H9 (cell line): Measurements from ENCODE around the gene AP4M1. TPM values are rescaled to one million over a fixed set of nuclear protein-coding genes. Genes with fewer than 3 reads are reported as not detected.

ENCODE experiments used
- DNase-seq: peaks from one replicate; pipeline ENCODE4 v3.0.0-alpha.2; 2017
- H2AFZ ChIP-seq: one replicate; pipeline ENCODE4 v1.6.1; 2013; ENCODE audit warnings: mild to moderate bottlenecking, low read length, control low read depth, moderate library complexity
- H2AK5ac ChIP-seq: 2 replicates; pipeline ENCODE4 v1.6.1; 2013; ENCODE audit warnings: low read length, control low read depth, mixed read lengths; ENCODE audit not compliant: insufficient read length
- H2BK120ac ChIP-seq: one replicate; pipeline ENCODE4 v1.6.1; 2013; ENCODE audit warnings: low read depth, mild to moderate bottlenecking, low read length, control low read depth, inconsistent platforms; ENCODE audit not compliant: poor library complexity, severe bottlenecking
- H2BK12ac ChIP-seq: 2 replicates; pipeline ENCODE4 v1.6.1; 2013; ENCODE audit warnings: low read length, control low read depth, mixed read lengths, low read depth; ENCODE audit not compliant: insufficient read length
- H2BK15ac ChIP-seq: 2 replicates; pipeline ENCODE4 v1.6.1; 2013; ENCODE audit warnings: low read depth, low read length, control low read depth
- H2BK20ac ChIP-seq: one replicate; pipeline ENCODE4 v1.6.1; 2013; ENCODE audit warnings: low read depth, mild to moderate bottlenecking, low read length, control low read depth, inconsistent platforms; ENCODE audit not compliant: poor library complexity, severe bottlenecking
- H2BK5ac ChIP-seq: 2 replicates; pipeline ENCODE4 v1.6.1; 2013; ENCODE audit warnings: low read length, control low read depth, mixed read lengths; ENCODE audit not compliant: insufficient read length
- H3K14ac ChIP-seq: 2 replicates; pipeline ENCODE4 v1.6.1; 2013; ENCODE audit warnings: low read length, control low read depth; ENCODE audit not compliant: insufficient read depth
- H3K18ac ChIP-seq: 2 replicates; pipeline ENCODE4 v1.6.1; 2013; ENCODE audit warnings: low read depth, mild to moderate bottlenecking, mixed read lengths, low read length, control low read depth; ENCODE audit not compliant: insufficient read length
- H3K23ac ChIP-seq: 2 replicates; pipeline ENCODE4 v1.6.1; 2013; ENCODE audit warnings: low read length, control low read depth, mixed read lengths, low read depth; ENCODE audit not compliant: insufficient read length
- H3K23me2 ChIP-seq: 2 replicates; pipeline ENCODE4 v1.6.1; 2013; ENCODE audit warnings: low read depth, mild to moderate bottlenecking, mixed read lengths, low read length, control low read depth; ENCODE audit not compliant: insufficient read length, poor library complexity, severe bottlenecking
- H3K27ac ChIP-seq: 2 replicates; pipeline ENCODE4 v1.5.1; 2013; ENCODE audit warnings: low read length, control low read depth, mixed read lengths, low read depth; ENCODE audit not compliant: insufficient read length
- H3K27me3 ChIP-seq: 2 replicates; pipeline ENCODE4 v1.6.1; 2013; ENCODE audit warnings: low read length, control low read depth, inconsistent platforms; ENCODE audit not compliant: insufficient read depth
- H3K4ac ChIP-seq: 2 replicates; pipeline ENCODE4 v1.6.1; 2013; ENCODE audit warnings: low read depth, mild to moderate bottlenecking, control low read depth, inconsistent platforms, low read length, moderate library complexity
- H3K4me1 ChIP-seq: 2 replicates; pipeline ENCODE4 v1.6.1; 2013; ENCODE audit warnings: low read length, control low read depth, inconsistent platforms; ENCODE audit not compliant: insufficient read depth
- H3K4me2 ChIP-seq: 2 replicates; pipeline ENCODE4 v1.6.1; 2013; ENCODE audit warnings: low read length, control low read depth, mixed read lengths; ENCODE audit not compliant: insufficient read length, insufficient read depth
- H3K56ac ChIP-seq: 2 replicates; pipeline ENCODE4 v1.6.1; 2013; ENCODE audit warnings: low read depth, mild to moderate bottlenecking, mixed read lengths, low read length, control low read depth; ENCODE audit not compliant: insufficient read length
- H3K79me1 ChIP-seq: 2 replicates; pipeline ENCODE4 v1.6.1; 2013; ENCODE audit warnings: low read depth, mild to moderate bottlenecking, moderate library complexity, low read length, control low read depth, inconsistent platforms; ENCODE audit not compliant: insufficient read depth, poor library complexity, severe bottlenecking
- H3K79me2 ChIP-seq: 2 replicates; pipeline ENCODE4 v1.6.1; 2013; ENCODE audit warnings: low read length, control low read depth, inconsistent platforms; ENCODE audit not compliant: insufficient read depth
- H3K9ac ChIP-seq: 2 replicates; pipeline ENCODE4 v1.6.1; 2013; ENCODE audit warnings: low read length, control low read depth, mixed read lengths; ENCODE audit not compliant: insufficient read length; ENCODE audit errors: extremely low read depth
- H3K9me3 ChIP-seq: one replicate; pipeline ENCODE4 v1.6.1; 2013; ENCODE audit warnings: low read depth, low read length, inconsistent platforms; ENCODE audit not compliant: control insufficient read depth
- H3T11ph ChIP-seq: one replicate; pipeline ENCODE4 v1.6.1; 2013; ENCODE audit warnings: mild to moderate bottlenecking, low read length, control low read depth, inconsistent platforms
- H4K20me1 ChIP-seq: one replicate; pipeline ENCODE4 v1.6.1; 2013; ENCODE audit not compliant: control insufficient read depth, insufficient read length, insufficient read depth
- H4K5ac ChIP-seq: 2 replicates; pipeline ENCODE4 v1.6.1; 2013; ENCODE audit warnings: low read depth, mild to moderate bottlenecking, mixed read lengths, low read length, control low read depth; ENCODE audit not compliant: insufficient read length
- H4K8ac ChIP-seq: replicated peaks from 2 replicates; pipeline ENCODE4 v1.6.1; 2013; ENCODE audit warnings: low read length, control low read depth, mixed read lengths, low read depth; ENCODE audit not compliant: insufficient read length
- H4K91ac ChIP-seq: 2 replicates; pipeline ENCODE4 v1.6.1; 2013; ENCODE audit warnings: low read depth, mild to moderate bottlenecking, moderate library complexity, mixed read lengths, low read length, control low read depth; ENCODE audit not compliant: insufficient read length
- H3K27ac Mint-ChIP-seq, 3 experiments: 2 replicates in 2 of 3; 3 replicates in 1 of 3; pipeline ENCODE4 v1.8.0; 2020 to 2021; ENCODE audit warnings: mixed read lengths in 3 of 3, mild to moderate bottlenecking in 1 of 3, moderate library complexity in 1 of 3
- H3K27me3 Mint-ChIP-seq: 2 replicates; pipeline ENCODE4 v1.8.0; 2021; ENCODE audit warnings: low read depth, mild to moderate bottlenecking, moderate library complexity, mixed read lengths
- H3K36me3 Mint-ChIP-seq, 3 experiments: 2 replicates in 2 of 3; 3 replicates in 1 of 3; pipeline ENCODE4 v1.8.0; 2020 to 2021; ENCODE audit warnings: low read depth in 3 of 3, mixed read lengths in 3 of 3; ENCODE audit not compliant: insufficient read depth in 1 of 3
- H3K4me1 Mint-ChIP-seq, 2 experiments: 2 replicates each; pipeline ENCODE4 v1.8.0; 2020; ENCODE audit warnings: mixed read lengths in 2 of 2
- H3K4me3 Mint-ChIP-seq, 2 experiments: 2 replicates in 1 of 2; 3 replicates in 1 of 2; pipeline ENCODE4 v1.8.0; 2020 to 2021; ENCODE audit warnings: mild to moderate bottlenecking in 2 of 2, mixed read lengths in 2 of 2, moderate library complexity in 1 of 2
- H3K9me3 Mint-ChIP-seq, 2 experiments: 2 replicates in 1 of 2; 3 replicates in 1 of 2; pipeline ENCODE4 v1.8.0; 2020; ENCODE audit warnings: mild to moderate bottlenecking in 2 of 2, mixed read lengths in 2 of 2, moderate library complexity in 1 of 2
- WGBS: extraction: QIAGEN DNeasy Blood & Tissue Kit; methylation state at CpG from one replicate; pipeline ENCODE4 v1.1.7; 2013; ENCODE audit warnings: missing lambda C conversion rate, low lambda C conversion rate, mixed read lengths; ENCODE audit not compliant: insufficient read length; ENCODE audit errors: extremely low coverage; 5-methylcytosine and 5-hydroxymethylcytosine counted together
- total RNA-seq: library from RNA; stranded (reverse); gene quantifications from 2 replicates; pipeline ENCODE4 v1.2.1, GENCODE V29; 2021
- TF ChIP-seq, protein P1 (sequence below): fragments of 200-600 bp; sonication (generic); conservative IDR thresholded peaks from 3 replicates; pipeline ENCODE4 v1.8.0; 2021; ENCODE audit warnings: antibody characterized with exemption, mild to moderate bottlenecking

The AP4M1 gene
- total RNA-seq, 1 experiment from 2014 or later = 18.8 TPM

DNA sequence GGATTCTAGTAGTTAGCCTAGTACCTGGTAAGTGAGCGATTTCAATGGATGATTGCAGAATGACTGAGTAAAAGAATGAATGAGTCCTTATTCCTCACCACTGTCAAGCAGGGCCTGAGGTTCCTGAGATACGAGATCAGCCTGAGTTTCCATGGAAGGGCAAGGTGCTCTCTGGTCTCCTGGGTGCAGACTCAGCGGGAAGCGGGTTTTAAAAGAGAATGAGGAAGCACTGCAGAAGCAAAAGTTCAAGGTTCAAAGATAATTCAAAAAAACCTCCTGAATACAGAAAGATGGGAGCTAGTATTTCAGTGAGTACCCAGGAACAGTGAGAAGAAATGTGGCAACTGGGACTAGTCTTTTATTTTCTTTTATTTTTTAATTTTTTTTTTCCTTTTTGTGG, 24.2 kb upstream of the AP4M1 start:
- peaks cover 6% of the 10 kb centered on the region for H3K23me2 ChIP-seq
- no peak overlapping the region for H3K4me3 Mint-ChIP-seq
- H3K9me3 Mint-ChIP-seq = peaks cover 48 to 73% of the 10 kb centered on the region in 2 experiments
- no peak overlapping the region for H3K4me2 ChIP-seq
- H3K36me3 Mint-ChIP-seq = peaks cover 84 to 86% (median 86%) of the 10 kb centered on the region in 3 experiments
- H3K79me2 ChIP-seq = peaks cover 32% of the 10 kb centered on the region
- no peak overlapping the region for H3K56ac ChIP-seq
- TF ChIP-seq, protein P1, sequence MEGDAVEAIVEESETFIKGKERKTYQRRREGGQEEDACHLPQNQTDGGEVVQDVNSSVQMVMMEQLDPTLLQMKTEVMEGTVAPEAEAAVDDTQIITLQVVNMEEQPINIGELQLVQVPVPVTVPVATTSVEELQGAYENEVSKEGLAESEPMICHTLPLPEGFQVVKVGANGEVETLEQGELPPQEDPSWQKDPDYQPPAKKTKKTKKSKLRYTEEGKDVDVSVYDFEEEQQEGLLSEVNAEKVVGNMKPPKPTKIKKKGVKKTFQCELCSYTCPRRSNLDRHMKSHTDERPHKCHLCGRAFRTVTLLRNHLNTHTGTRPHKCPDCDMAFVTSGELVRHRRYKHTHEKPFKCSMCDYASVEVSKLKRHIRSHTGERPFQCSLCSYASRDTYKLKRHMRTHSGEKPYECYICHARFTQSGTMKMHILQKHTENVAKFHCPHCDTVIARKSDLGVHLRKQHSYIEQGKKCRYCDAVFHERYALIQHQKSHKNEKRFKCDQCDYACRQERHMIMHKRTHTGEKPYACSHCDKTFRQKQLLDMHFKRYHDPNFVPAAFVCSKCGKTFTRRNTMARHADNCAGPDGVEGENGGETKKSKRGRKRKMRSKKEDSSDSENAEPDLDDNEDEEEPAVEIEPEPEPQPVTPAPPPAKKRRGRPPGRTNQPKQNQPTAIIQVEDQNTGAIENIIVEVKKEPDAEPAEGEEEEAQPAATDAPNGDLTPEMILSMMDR = no peak
- no peak overlapping the region for H4K91ac ChIP-seq
- H3K14ac ChIP-seq = no peak overlapping the region
- H3K9me3 ChIP-seq = peaks cover 34% of the 10 kb centered on the region
- H3K18ac ChIP-seq = no peak overlapping the region
- no peak overlapping the region for H3K4ac ChIP-seq
- no peaks in the 10 kb centered on the region for H4K20me1 ChIP-seq
- H2BK5ac ChIP-seq = no peak overlapping the region
- no peaks in the 10 kb centered on the region for H3K27me3 Mint-ChIP-seq
- no peaks in the 10 kb centered on the region for H3K27me3 ChIP-seq
- H3K23ac ChIP-seq = no peak overlapping the region
- H3K9ac ChIP-seq = no peak overlapping the region
- H4K5ac ChIP-seq = no peak overlapping the region
- H2BK15ac ChIP-seq = no peak overlapping the region
- H2AFZ ChIP-seq = no peak overlapping the region
- no peak overlapping the region for H2BK20ac ChIP-seq
- no peak overlapping the region for H3K27ac ChIP-seq
- H3K4me1 ChIP-seq = peaks cover 3% of the 10 kb centered on the region; the same call in 1 of the 2 replicates
- H2BK12ac ChIP-seq = no peak overlapping the region
- H4K8ac ChIP-seq = no peak overlapping the region
- H2BK120ac ChIP-seq = no peak overlapping the region
- no peaks in the 10 kb centered on the region for H3K79me1 ChIP-seq
- peaks cover 7 to 14% of the 10 kb centered on the region in 2 experiments for H3K4me1 Mint-ChIP-seq
- no peak overlapping the region for H2AK5ac ChIP-seq
- 0 out of 7 replicates have a peak overlapping the region, but pooled peaks of 1 of the 3 experiments have one; percentile 43 for H3K27ac Mint-ChIP-seq
- no peak overlapping the region for H3T11ph ChIP-seq
- DNase-seq = no peak
- WGBS = no CpG with 5 or more reads among the region's 4 CpGs
